HT-29 (cell line): ENCODE results near the gene ACO2. TPM values are rescaled to one million over a fixed set of nuclear protein-coding genes. Genes with fewer than 3 reads are reported as not detected.
"Not testable (repeated sequence)": the region's sequence is repeated elsewhere in the genome, so short reads cannot be mapped to it uniquely, and the experiment has no call there.

Experiments
- DNase-seq: peaks from one replicate; pipeline ENCODE4 v3.0.0-alpha.2; 2015; ENCODE audit warnings: low spot score
- total RNA-seq: library from RNA; depleted of rRNA; stranded (reverse); fragments of >200 nt; shearing (Covaris generic); gene quantifications from 2 replicates; pipeline ENCODE4 v1.2.3, GENCODE V29; 2014

The ACO2 gene
- total RNA-seq, 1 experiment from 2014 or later: 52.1 TPM

- DNase-seq: no peak
These were observed 71.0 kb downstream of the ACO2 start for GRCh38 chr22:41540006-41540315.

- no peak for DNase-seq
These were observed 71.4 kb downstream of the ACO2 start for GRCh38 chr22:41540365-41540764.

DNA sequence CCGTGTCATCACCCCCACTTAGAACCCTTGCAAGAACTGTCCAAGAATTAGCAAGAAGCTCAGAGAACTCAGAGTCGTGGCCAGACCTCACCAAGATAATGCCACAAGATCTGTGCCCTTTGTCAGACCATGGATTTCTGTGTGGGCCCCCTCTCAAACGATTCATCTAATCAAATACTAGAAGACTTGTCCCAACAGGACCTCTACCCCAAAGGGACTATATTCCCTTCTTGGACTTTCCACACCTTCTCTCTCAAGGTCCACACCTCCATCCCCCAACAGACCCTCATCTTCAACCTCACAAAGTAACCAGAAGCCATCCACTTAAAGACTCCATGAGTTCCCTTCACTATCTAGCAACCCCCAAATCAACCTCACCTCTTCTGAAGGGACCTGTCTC, 72.6 kb downstream of the ACO2 start:
- DNase-seq: no peak

DNA sequence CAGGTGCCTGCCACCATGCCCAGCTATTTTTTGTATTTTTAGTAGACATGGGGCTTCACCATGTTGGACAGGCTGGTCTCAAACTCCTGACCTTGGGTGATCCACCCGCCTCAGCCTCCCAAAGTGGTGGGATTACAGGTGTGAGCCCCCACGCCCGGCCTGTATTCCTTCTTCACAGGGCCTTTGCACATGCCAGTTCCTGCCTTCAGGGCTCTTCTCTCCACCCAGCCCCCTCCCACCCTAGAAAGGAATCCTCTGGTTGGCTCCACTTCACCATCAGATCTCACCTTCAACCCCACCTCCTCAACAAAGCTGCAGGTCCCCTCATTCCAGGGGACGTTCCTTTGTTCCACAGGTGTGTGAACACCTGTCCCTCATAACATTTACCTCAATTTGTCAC, 73.3 kb downstream of the ACO2 start:
- no peak for DNase-seq

DNA sequence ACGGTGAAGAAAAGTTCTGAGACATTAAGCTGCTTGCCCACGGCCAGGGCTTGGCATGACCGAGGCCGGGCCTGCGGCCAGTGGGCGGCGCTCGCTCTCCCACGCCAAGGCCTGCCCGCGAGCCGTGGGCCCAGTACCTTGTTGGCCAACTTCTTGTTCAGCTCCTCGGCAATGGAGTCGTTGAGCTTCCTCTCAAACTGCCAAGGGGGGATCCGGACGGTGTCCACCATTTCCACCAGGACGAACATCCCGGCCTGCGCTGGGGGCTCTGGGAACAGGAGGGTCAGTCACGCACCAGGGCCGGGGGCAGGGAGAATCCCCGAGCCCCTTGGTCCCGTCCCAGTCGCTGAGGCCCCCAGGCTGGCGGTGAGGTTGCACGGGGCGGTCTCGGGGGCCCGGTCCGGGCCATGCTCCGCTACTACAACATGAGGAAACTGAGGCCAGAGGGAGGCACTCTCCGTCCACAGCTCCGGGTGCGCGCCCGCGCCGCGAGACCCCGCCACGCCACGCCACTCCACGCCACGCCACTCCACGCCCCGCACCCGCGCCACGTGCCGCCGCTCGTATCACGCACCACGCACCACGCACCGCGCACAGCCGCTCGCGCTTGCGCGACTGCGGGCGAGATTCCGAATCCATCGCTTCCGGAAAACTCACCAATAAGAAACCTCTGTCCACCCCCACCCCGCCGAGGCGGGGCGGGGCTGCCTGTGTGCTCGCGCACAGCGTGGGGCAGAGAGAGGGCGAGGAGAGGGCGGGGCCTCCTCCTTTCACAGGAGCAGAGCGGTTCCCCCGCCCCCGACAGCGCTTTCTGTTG, 75.1 kb downstream of the ACO2 start, which contains the start of gene POLR3H:
Gene POLR3H, minus strand, starts transcription at position 617 of the 817 bp plus-strand sequence. Its CDS starts 369 bp downstream, at position 248.
- DNase-seq: peak; percentile 97

DNA sequence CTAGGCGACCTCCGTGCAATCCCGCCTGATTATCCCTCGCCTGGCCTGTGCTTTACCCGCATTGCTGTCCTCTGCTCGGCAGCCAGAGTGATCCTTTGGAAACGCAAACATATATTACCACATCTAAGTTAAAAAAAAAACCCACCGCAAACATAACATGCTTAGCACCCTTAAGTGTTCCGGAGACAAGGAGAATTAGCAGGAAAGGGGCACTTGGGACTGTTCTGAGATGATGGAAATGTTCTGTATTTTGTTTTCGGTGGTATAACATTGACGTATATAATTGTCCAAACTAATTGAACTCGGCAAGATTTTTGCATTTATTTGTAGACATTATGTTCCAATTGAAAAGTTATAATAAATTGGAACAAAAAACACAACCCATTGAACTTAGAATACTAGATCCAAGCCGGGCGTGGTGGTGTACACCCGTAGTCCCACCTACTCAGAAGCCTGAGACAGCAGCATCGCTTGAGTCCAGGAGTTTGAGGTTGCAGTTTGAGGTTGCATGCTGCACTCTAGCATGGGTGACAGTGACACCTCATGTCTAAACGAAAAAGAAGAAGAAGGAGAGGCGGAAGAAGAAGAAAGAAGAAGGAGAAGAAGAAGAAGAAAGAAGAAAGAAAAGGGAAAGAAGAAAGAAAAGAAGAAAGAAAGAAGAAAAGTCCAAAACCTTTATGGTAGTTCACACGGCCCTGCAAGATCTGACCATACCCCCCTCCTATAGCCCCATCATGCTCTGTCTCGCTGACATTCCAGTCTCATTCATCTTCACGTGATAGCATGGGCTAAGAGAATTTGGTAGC, 76.0 kb downstream of the ACO2 start:
- DNase-seq: no peak

GRCh38 chr22:41548830-41549211, 79.9 kb downstream of the ACO2 start:
- DNase-seq: no peak

GRCh38 chr22:41550952-41551491, 82.1 kb downstream of the ACO2 start:
- DNase-seq: no peak

DNA sequence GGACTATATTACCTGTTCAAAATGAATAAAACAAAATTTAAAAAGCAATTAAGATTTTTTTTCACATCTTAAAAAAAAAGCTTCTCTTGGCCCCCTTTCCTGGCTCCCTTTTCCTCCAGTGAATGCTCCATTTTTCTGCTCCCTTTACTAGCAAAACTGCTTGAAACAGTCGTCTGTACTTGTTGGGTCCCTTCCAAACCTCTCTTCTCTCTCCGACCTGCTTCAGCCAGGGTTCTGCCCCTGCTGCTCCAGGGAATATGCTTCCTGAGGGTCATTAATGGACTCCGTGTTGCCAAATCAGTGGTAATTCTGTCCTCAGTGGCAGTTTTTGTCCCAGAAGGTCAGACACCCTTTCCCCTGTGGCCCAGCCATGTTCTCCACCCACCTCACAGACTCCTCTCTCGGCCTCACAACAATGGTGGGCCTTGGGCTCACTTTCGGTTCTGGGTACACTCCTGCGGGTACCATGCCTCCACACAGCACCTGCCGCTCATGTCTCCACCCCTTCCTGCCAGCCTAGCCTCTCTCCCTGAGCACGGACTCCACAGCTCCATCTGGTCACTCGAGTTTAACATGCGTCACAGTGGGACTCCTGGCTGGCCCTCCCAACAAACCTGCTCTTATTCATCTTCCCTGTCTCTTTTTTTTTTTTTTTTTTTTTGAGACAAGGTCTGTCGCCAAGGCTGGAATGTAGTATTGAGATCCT, 83.1 kb downstream of the ACO2 start:
- DNase-seq: no peak

DNA sequence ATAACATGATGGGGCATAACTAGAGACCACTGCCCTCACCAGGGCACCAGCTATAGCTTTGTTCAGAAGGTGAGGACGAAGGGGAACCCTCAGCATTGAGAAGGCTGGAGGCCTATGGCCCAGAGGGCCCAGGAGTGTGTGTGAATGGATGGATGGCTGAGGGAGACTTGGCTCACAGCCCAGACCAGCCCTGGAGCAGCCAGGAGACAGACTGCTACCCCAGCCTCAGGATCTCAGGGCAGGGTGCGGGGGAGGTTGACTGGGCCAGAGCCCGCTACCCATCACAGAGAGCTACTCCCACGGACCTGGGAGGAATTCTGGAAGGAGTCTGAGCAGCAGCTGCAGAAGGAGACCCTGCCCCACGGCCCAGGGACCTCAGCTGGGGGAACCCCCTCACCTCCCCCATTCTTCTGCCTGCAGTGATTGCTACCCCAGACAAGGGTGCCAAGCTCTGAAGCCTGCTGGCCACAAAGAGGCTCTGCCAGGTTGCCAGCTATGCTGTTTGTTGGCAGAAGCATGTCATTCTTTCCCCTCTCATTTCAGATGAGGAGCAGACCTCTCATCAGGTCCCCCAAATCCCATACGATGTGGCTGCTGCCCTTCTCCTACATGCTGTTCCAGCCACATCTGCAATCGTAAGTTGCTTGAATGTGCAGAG, 86.5 kb downstream of the ACO2 start:
- DNase-seq: no peak

DNA sequence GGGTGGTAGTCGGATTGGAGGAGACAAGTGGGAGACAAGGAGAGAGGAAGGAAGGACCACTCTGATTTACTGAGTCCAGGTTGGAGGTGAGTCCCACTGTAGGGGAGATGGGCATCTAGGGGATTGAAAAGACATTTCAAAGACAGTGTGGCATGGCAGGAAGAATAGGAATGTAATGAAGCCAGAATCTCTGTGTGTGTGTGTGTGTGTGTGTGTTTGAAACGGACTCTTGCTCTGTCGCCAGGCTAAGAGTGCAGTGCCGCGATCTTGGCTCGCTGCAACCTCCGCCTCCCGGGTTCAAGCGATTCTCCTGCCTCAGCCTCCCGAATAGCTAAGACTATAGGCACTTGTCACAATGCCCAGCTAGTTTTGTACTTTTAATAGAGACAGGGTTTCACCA, 87.6 kb downstream of the ACO2 start:
- DNase-seq: no peak

DNA sequence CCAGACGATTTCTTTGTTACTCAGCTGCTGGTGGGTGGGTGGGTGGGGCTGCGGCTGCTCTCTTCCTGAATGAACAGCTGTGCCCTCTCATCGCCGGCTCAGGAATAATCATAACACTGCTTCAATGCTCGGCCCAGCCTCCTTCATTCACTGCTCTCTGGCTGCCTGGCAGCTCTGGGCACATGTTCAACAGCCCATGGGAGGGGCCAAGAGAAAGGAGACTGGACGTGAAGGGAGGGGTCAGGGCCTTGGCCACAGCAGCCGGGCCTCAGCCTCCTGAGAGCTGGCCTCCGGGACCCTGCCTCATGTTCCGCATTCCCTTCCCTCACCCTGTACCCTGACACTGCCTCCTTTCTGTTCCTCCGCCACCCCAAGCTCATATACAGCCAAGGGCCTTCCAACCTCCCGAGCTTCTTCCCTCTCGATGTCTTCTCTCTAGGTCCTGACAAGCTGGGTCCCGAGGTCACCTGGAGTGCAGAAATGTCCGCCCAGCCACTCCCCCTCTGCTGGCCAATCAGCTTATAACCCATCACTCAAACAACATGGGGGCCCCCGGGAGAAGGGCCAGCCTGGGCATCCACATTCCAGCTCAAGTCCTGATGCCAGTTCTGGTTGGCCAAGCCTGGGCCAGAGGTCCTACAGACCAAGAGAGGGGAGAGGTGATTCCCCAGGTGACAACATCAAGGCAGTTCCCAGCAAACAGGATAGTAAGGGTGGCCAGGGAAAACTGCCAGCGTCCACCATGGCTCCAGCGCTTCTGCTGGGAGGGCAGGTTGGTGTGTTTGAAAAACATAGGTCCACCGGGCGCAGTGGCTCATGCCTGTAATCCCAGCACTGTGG, 88.7 kb downstream of the ACO2 start:
- no peak for DNase-seq

DNA sequence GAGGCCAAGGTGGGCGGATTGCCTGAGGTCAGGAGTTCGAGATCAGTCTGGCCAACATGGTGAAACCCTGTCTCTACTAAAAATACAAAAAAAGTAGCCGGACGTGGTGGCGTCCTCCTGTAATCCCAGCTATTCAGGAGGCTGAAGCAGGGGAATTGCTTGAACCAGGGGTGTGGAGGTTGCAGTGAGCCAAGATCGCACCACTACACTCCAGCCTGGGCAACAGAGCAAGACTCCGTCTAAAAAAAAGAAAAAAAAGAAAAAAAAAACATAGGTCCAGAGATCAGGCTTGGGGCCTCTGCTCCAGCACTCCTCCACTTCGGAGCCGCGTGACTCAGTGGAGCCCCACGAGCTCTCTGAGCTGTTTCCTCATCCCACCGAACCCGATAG, 89.3 kb downstream of the ACO2 start:
- not testable (repeated sequence) for DNase-seq

DNA sequence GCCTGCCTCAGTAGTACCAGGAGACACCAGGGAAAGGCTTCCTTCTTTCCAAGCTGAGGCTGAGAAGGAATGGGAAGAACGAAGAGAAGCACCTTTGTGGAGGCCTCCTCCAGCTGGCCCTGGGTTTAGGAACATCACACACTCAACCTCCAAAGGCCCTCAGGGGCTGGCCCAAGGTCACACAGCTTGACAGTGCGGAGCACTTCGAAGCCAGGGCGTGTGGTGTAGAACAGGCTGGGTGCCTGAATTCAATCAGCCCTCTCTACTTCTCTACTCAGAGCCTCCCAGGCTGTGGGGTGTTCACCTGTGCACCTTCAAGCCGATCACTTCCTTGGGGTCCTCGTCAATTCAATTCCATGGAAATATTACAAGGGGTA, 91.2 kb downstream of the ACO2 start:
- no peak for DNase-seq

- DNase-seq: no peak
These were observed 92.4 kb downstream of the ACO2 start for GRCh38 chr22:41561335-41561734.

DNA sequence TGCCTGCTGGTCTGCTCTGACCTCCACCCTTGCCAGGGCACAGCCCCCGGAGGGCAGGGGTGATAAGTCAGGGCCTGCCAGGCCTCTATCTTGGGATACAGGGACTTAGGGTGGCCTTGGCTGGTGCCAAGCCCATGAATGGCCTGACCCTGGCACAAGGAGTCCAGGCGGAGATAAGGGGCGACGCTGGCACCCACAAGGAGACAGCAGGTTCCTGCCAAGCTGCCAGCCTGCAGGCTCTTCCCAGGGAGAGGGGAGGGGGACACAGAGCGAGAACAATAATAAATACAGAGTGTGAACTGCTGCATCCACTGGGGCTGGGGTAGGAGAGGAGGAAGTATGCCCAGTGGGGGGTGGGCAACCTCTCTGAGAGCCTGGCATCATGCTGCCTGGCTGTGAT, 92.9 kb downstream of the ACO2 start:
- no peak for DNase-seq

- no peak for DNase-seq
These were observed 93.5 kb downstream of the ACO2 start for GRCh38 chr22:41562461-41562860.

DNA sequence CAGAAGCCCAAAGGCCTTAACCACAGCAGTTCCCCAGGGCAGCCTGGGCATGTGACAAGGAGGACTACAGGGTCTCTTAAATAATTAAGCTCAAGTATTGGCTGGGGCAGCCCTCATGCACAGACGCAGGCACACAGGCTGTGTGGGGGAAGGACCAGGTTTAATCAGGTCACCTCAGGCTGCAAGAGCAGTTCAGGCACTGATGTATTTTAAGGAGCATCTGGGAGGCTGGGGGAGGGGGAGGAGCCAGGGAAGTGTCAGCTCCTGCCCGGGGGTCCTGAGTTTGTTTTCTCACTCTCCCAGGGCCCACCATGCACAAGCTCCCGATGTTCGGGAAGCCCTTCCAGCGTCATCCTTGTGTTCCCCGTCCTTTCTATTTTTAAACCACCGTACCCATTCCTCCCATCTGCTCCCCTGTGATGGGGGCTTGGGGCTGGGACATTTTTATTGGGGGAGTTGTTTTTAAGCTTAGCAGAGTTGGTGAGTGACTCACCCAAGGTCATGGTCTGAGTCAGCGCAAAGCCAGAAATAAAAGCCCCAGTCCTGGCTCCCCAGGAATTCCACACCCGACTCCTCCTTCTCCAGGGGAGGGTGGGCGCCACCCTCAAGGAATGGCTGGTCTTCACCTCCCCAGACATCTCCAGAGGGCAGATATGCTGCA, 94.3 kb downstream of the ACO2 start:
- no peak for DNase-seq

GRCh38 chr22:41564563-41564962, 95.6 kb downstream of the ACO2 start:
- no peak for DNase-seq

- DNase-seq: peak; percentile 32
These were observed 96.6 kb downstream of the ACO2 start for GRCh38 chr22:41565403-41566054.
